Measurements from ENCODE around the gene PTPRN2. TPM values are rescaled to one million over a fixed set of nuclear protein-coding genes. Genes with fewer than 3 reads are reported as not detected.
A peak's percentile ranks its signal among the peaks of the same experiment; 100 is the strongest.

The PTPRN2 gene
- total RNA-seq, 1 experiment from 2014 or later, result 1.1 TPM

GRCh38 chr7:158098125-158099030 is 489.2 kb downstream of the PTPRN2 start:
- H3K27me3 ChIP-seq (ENCODE audit: control insufficient read depth, insufficient read depth, low read length), result no peaks in the 10 kb centered on the region; the same call in 1 of the 2 replicates
- intact Hi-C loops (cut with micrococcal nuclease; ENCODE audit: unreplicated experiment) (no loop called here), in situ Hi-C loops (cut with HindIII; ENCODE audit: low pct_unique_long_range_greater_than_20kb, low sequenced_read_pairs) (no loop called here)
- H3K9me3 ChIP-seq (ENCODE audit: control insufficient read depth, insufficient read depth, low read depth, low read length), result no peaks in the 10 kb centered on the region
- POLR2A ChIA-PET, result no interaction called here
- TF ChIP-seq POLR2AphosphoS5 (IDR thresholded peaks at IDR 0.05; ENCODE audit: low read depth, low read length), result no peak
- no peak for TF ChIP-seq TCF7L2 (IDR thresholded peaks at IDR 0.05; ENCODE audit: low read depth, low read length)
- TF ChIP-seq CTCF (IDR thresholded peaks at IDR 0.05), result no peak
- TF ChIP-seq REST (IDR thresholded peaks at IDR 0.05; ENCODE audit: insufficient read depth in 1 of 2, low read depth in 2 of 2, low read length in 1 of 2), result no peak
- no peak for TF ChIP-seq SIN3A (IDR thresholded peaks at IDR 0.05; ENCODE audit: borderline replicate concordance, insufficient read depth, low read depth, low read length)
- H3K36me3 ChIP-seq (ENCODE audit: control insufficient read depth, insufficient read depth, low read length), result no peaks in the 10 kb centered on the region
- H3K4me1 ChIP-seq (ENCODE audit: control insufficient read depth, insufficient read depth, low read length), result no peaks in the 10 kb centered on the region
- no TSS peak for BruUV-seq (replicated peaks)
- ATAC-seq, result peak; percentile 48; the same call in 1 of the 2 replicates
- H3K4me3 ChIP-seq (ENCODE audit: low read depth in 2 of 2, low read length in 2 of 2), result no peak overlapping the region
- DNase-seq (ENCODE audit: low read depth, low spot score), result no peak
- H3K27ac ChIP-seq (ENCODE audit: low read length), result no peak overlapping the region
- CTCF ChIA-PET, result no interaction called here

GRCh38 chr7:158097453-158098124 is 490.0 kb downstream of the PTPRN2 start:
- Histone ChIP-seq H3K9me3 (ENCODE audit: control insufficient read depth, insufficient read depth, low read depth, low read length) (no peaks in the 10 kb centered on the region), H3K27me3 (ENCODE audit: control insufficient read depth, insufficient read depth, low read length) (no peaks in the 10 kb centered on the region; the same call in 1 of the 2 replicates), H3K36me3 (ENCODE audit: control insufficient read depth, insufficient read depth, low read length) (no peaks in the 10 kb centered on the region), H3K4me1 (ENCODE audit: control insufficient read depth, insufficient read depth, low read length) (no peaks in the 10 kb centered on the region), H3K4me3 (ENCODE audit: low read depth in 2 of 2, low read length in 2 of 2) (no peak overlapping the region), H3K27ac (ENCODE audit: low read length) (no peak overlapping the region)
- ChIA-PET POLR2A (no interaction called here), CTCF (no interaction called here)
- BruUV-seq (replicated peaks), result no TSS peak
- no peak for TF ChIP-seq CTCF (IDR thresholded peaks at IDR 0.05)
- TF ChIP-seq POLR2AphosphoS5 (IDR thresholded peaks at IDR 0.05; ENCODE audit: low read depth, low read length), result no peak
- no peak for TF ChIP-seq REST (IDR thresholded peaks at IDR 0.05; ENCODE audit: insufficient read depth in 1 of 2, low read depth in 2 of 2, low read length in 1 of 2)
- TF ChIP-seq TCF7L2 (IDR thresholded peaks at IDR 0.05; ENCODE audit: low read depth, low read length), result no peak
- no peak for TF ChIP-seq SIN3A (IDR thresholded peaks at IDR 0.05; ENCODE audit: borderline replicate concordance, insufficient read depth, low read depth, low read length)
- in situ Hi-C loops (cut with HindIII; ENCODE audit: low pct_unique_long_range_greater_than_20kb, low sequenced_read_pairs), result no loop called here
- no peak for ATAC-seq
- intact Hi-C loops (cut with micrococcal nuclease; ENCODE audit: unreplicated experiment), result no loop called here
- DNase-seq (ENCODE audit: low read depth, low spot score), result no peak
